ENCODE measurements around the gene ARHGDIB. TPM values are rescaled to one million over a fixed set of nuclear protein-coding genes. Genes with fewer than 3 reads are reported as not detected.

The ARHGDIB gene
- total RNA-seq, 6 experiments from 2014 or later = 0.76 to 4.8 (median 3.0) TPM

DNA sequence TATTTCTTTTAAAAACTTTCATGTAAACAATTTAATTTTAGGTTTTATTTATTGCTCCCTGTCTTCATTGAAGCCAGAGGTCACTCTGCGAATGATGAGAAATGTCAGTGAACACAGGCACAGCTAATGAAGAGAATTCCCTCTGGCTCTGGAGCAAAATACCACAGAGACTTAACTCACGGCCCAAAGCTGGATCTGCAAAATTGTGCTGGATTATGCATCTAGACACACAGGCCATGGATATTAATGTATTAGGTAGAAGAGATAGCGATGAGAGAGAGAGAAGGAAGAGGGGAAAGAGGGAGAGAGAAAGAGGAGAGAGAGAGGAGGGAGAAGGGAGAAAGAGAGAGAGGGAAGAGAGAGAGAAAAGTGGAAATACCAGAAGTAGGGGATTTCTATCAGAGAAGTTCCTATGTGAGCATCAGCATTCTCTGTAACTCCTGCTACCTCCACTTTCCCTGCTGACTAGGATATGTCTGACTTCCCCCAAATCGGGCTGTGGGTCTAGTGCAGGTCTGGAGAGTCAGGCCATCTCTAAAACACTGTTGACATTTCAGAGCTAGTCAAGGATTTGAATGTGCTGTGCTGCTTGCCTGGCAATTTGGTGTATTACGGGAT is 3.7 kb downstream of the ARHGDIB start:
- Mint-ChIP-seq H3K27ac (no peak overlapping the region), H3K4me1 (ENCODE audit: low read depth) (peaks cover 20% of the 10 kb centered on the region), H3K27me3 (ENCODE audit: insufficient read depth) (peaks cover 5% of the 10 kb centered on the region), H3K4me3 (no peak overlapping the region), H3K36me3 (ENCODE audit: low read depth) (no peaks in the 10 kb centered on the region), H3K9me3 (no peaks in the 10 kb centered on the region)
- TF ChIP-seq CTCF (IDR thresholded peaks at IDR 0.05) = no peak
- DNase-seq = no peak

DNA sequence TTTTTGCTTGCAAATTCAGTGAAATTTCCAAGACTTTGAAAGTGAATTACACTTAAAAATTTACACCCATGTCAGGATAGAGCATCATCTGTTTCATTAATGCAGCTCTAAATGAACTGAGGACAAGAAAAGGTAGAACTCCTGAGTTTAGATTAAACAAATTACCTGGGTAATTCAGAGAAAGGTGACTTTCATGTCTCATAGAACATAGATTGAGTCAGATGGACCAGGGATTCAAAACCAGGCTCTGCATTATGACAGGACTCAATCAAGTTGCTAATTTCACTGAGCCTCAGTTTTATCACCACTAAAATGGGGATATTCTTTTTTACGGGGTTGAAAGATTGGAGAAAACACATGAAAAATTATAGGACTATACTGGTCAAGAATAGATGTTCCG is 4.5 kb downstream of the ARHGDIB start:
- Mint-ChIP-seq H3K4me3 (no peak overlapping the region), H3K27me3 (ENCODE audit: insufficient read depth) (peaks cover 5% of the 10 kb centered on the region), H3K9me3 (no peaks in the 10 kb centered on the region), H3K4me1 (ENCODE audit: low read depth) (peaks cover 28% of the 10 kb centered on the region), H3K36me3 (ENCODE audit: low read depth) (no peaks in the 10 kb centered on the region), H3K27ac (no peak overlapping the region)
- no peak for DNase-seq
- TF ChIP-seq CTCF (IDR thresholded peaks at IDR 0.05) = no peak

DNA sequence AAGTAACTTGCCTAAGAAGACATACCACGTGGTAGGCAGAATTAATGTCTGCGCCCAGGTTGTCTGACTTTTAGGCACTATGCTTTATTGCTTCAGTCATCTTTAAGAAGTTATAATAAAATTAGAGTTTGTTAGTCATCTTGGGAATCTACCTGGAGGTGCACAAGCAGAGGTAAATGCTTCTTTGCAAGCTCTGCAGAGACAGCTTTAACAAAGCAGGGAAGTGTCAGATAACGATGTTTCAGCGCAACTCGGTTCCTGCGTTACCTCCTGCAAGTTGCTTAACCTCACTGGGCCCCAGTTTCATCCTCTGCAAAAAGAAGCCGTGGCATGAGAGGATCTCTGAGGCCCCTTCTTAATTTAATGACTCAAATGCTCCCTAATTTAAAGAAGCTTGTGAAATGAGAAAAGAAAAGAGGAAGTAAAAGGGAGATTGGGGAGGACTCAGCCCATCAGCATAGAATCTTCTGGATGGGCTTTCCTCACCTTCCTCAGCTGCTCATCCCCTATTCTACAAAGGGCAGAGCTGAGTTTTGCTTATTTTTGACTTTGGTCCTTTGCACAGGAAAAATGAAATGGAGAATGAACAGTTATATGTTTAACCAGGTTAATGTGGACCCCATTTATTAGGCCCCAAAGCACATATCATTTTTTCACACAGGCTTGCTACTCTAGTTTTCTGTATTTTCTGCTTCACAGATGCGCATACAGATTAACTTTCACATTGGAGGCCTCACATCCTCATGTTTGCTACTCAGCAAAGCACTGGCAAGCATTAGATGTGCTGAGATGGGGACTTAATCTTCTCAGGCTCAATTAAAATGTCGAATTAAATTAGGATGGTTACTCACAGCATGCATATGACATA is 5.1 kb downstream of the ARHGDIB start:
- DNase-seq = no peak
- H3K27ac Mint-ChIP-seq = no peak overlapping the region
- H3K4me3 Mint-ChIP-seq = no peak overlapping the region
- peaks cover 5% of the 10 kb centered on the region for H3K27me3 Mint-ChIP-seq (ENCODE audit: insufficient read depth)
- TF ChIP-seq CTCF (IDR thresholded peaks at IDR 0.05) = no peak
- peaks cover 30% of the 10 kb centered on the region for H3K4me1 Mint-ChIP-seq (ENCODE audit: low read depth)
- no peaks in the 10 kb centered on the region for H3K9me3 Mint-ChIP-seq
- no peaks in the 10 kb centered on the region for H3K36me3 Mint-ChIP-seq (ENCODE audit: low read depth)

DNA sequence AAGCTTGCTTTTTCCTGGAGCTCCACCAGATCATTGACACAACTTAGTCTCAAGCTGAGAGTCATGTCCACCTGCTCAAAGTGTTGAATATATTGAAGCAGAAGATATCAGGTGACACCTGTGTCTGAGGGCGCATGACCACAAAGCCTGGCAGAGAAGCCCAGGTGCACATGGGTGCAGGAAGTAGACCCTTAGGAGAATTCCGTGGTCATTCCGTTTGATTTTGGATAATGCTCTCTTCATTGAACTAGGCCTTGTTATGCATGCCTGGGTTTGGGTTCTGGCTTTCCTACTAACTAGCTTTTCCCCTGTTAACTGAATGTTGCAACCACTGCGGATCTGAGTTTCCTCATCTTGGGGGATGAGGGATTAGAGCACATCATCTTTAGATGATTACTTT is 7.1 kb downstream of the ARHGDIB start:
- Mint-ChIP-seq H3K4me3 (no peak overlapping the region), H3K36me3 (ENCODE audit: low read depth) (no peaks in the 10 kb centered on the region), H3K4me1 (ENCODE audit: low read depth) (peaks cover 40% of the 10 kb centered on the region), H3K27ac (no peak overlapping the region), H3K9me3 (no peaks in the 10 kb centered on the region), H3K27me3 (ENCODE audit: insufficient read depth) (peaks cover 5% of the 10 kb centered on the region)
- DNase-seq = no peak
- no peak for TF ChIP-seq CTCF (IDR thresholded peaks at IDR 0.05)

DNA sequence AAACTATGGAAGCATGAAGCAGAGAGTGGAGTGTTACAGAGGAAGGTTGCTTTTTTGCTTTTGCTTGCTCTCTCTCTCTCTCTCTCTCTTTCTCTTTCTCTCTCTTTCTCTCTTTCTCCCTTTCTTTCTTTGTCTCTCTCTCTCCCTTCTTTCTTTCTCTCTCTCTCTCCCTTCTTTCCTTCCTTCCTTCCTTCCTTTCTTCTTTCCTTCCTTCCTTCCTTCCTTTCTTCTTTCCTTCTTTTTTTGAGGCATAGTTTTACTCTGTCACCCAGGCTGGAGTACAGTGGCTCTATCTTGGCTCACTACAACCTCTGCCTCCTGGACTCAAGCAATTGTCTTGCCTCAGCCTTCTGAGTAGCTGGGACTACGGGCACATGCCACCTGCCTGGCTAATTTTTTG is 7.6 kb downstream of the ARHGDIB start:
- Mint-ChIP-seq H3K4me3 (no peak overlapping the region), H3K9me3 (no peaks in the 10 kb centered on the region), H3K27me3 (ENCODE audit: insufficient read depth) (peaks cover 5% of the 10 kb centered on the region), H3K36me3 (ENCODE audit: low read depth) (no peaks in the 10 kb centered on the region), H3K27ac (0 out of 2 replicates have a peak overlapping the region, but pooled peaks have one; percentile 21), H3K4me1 (ENCODE audit: low read depth) (peaks cover 45% of the 10 kb centered on the region)
- DNase-seq = no peak
- no peak for TF ChIP-seq CTCF (IDR thresholded peaks at IDR 0.05)
